ENCODE data around the gene NRM.

Gene NRM

GRCh38 chr6:30651143-30651542, 39.6 kb downstream of the NRM start:
- Histone ChIP-seq H3K4me3 (ENCODE audit: low read depth, low read length) (no peak overlapping the region), H3K9me3 (ENCODE audit: control insufficient read depth, insufficient read depth, low read depth, low read length) (no peaks in the 10 kb centered on the region), H3K4me1 (ENCODE audit: control insufficient read depth, insufficient read depth, low read length) (peaks cover 4% of the 10 kb centered on the region), H3K36me3 (ENCODE audit: control insufficient read depth in 2 of 2, insufficient read depth in 1 of 2, low read length in 2 of 2) (peaks cover 41 to 66% of the 10 kb centered on the region in 2 experiments), H3K27ac (ENCODE audit: extremely low read depth, low read depth, low read length) (0 out of 2 replicates have a peak overlapping the region, but pooled peaks have one; percentile 13)
- no peak for TF ChIP-seq REST (tag by site-specific recombination; IDR thresholded peaks at IDR 0.05)
- TF ChIP-seq ZNF76 (tag by site-specific recombination; IDR thresholded peaks at IDR 0.05; ENCODE audit: borderline replicate concordance, low read depth): no peak
- TF ChIP-seq ZNF132 (tag by site-specific recombination; IDR thresholded peaks at IDR 0.05; ENCODE audit: borderline replicate concordance): no peak
- no peak for TF ChIP-seq ZNF311 (tag by site-specific recombination; IDR thresholded peaks at IDR 0.05; ENCODE audit: borderline replicate concordance)
- no peak for TF ChIP-seq ZNF19 (tag by site-specific recombination; IDR thresholded peaks at IDR 0.05; ENCODE audit: low read depth)
- TF ChIP-seq ZSCAN18 (tag by site-specific recombination; IDR thresholded peaks at IDR 0.05): no peak
- TF ChIP-seq ZNF335 (tag by site-specific recombination; conservative IDR thresholded peaks at IDR 0.05): no peak
- no peak for TF ChIP-seq ZNF23 (tag by site-specific recombination; IDR thresholded peaks at IDR 0.05; ENCODE audit: borderline replicate concordance)
- no peak for TF ChIP-seq ZBTB10 (tag by site-specific recombination; IDR thresholded peaks at IDR 0.05)
- TF ChIP-seq ZNF184 (tag by site-specific recombination; IDR thresholded peaks at IDR 0.05): no peak
- TF ChIP-seq SCRT1 (tag by site-specific recombination; IDR thresholded peaks at IDR 0.05; ENCODE audit: borderline replicate concordance): no peak
- no peak for TF ChIP-seq MZF1 (tag by site-specific recombination; IDR thresholded peaks at IDR 0.05; ENCODE audit: borderline replicate concordance)
- POLR2A ChIA-PET: interaction anchor here (0.7 to 1.6 kb wide), 6 partner anchors 8 to 325 kb away, joined by 3 to 6 read pairs (median 3); partner anchors contain the start of gene DHX16
- CTCF ChIA-PET: interaction anchor here (0.5 to 2.1 kb wide), 7 partner anchors 21 to 110 kb away, joined by 3 to 14 read pairs (median 3); partner anchors contain the start of gene DHX16

- CTCF ChIA-PET: interaction anchor here (0.5 to 1.9 kb wide), 8 partner anchors 18 to 164 kb away, joined by 3 to 10 read pairs (median 4); no protein-coding TSS in a partner anchor
- peak overlapping the region; percentile 96 for H3K27ac ChIP-seq (ENCODE audit: extremely low read depth, low read depth, low read length)
- H3K9me3 ChIP-seq (ENCODE audit: control insufficient read depth, insufficient read depth, low read depth, low read length): no peaks in the 10 kb centered on the region
- peaks cover 8% of the 10 kb centered on the region for H3K4me1 ChIP-seq (ENCODE audit: control insufficient read depth, insufficient read depth, low read length)
- peaks cover 38 to 60% of the 10 kb centered on the region in 2 experiments for H3K36me3 ChIP-seq (ENCODE audit: control insufficient read depth in 2 of 2, insufficient read depth in 1 of 2, low read length in 2 of 2)
- POLR2A ChIA-PET: interaction anchor here (0.7 to 1.7 kb wide), 9 partner anchors 9 to 154 kb away, joined by 3 to 20 read pairs (median 5); partner anchors contain the start of gene MDC1
- peak overlapping the region; percentile 88 for H3K4me3 ChIP-seq (ENCODE audit: low read depth, low read length)
- TF ChIP-seq ZNF785 (tag by site-specific recombination; IDR thresholded peaks at IDR 0.05) (no peak; the same call in 1 of the 2 replicates), ZNF433 (tag by site-specific recombination; IDR thresholded peaks at IDR 0.05; ENCODE audit: low read depth) (no peak), ZSCAN16 (tag by site-specific recombination; IDR thresholded peaks at IDR 0.05) (no peak; the same call in 1 of the 2 replicates), ZNF37A (tag by site-specific recombination; IDR thresholded peaks at IDR 0.05) (no peak), ZNF791 (tag by site-specific recombination; IDR thresholded peaks at IDR 0.05) (no peak), PBX3 (CRISPR knock-in tag; IDR thresholded peaks at IDR 0.05) (peak; percentile 19; the same call in 1 of the 2 replicates), ZNF133 (tag by site-specific recombination; IDR thresholded peaks at IDR 0.05) (no peak), ZNF391 (tag by site-specific recombination; IDR thresholded peaks at IDR 0.05; ENCODE audit: borderline replicate concordance, low read depth) (no peak; the same call in 1 of the 2 replicates), ZNF248 (tag by site-specific recombination; IDR thresholded peaks at IDR 0.05) (no peak), ZNF335 (tag by site-specific recombination; conservative IDR thresholded peaks at IDR 0.05) (peak; percentile 98), ZNF843 (tag by site-specific recombination; IDR thresholded peaks at IDR 0.05) (peak; percentile 58; the same call in 1 of the 2 replicates), GLI4 (tag by site-specific recombination; IDR thresholded peaks at IDR 0.05) (peak; percentile 81), IKZF3 (tag by site-specific recombination; IDR thresholded peaks at IDR 0.05) (peak; percentile 42; the same call in 1 of the 2 replicates)
Measured at GRCh38 chr6:30647242-30648116, 43.3 kb downstream of the NRM start.
